GM12875 (cell line): Measurements from ENCODE around the gene TRAF1.

Source experiments
- H3K4me3 ChIP-seq: one replicate; pipeline ENCODE4 v1.5.1; 2011; ENCODE audit warnings: low read depth, low read length, control low read depth
- CTCF ChIP-seq: IDR thresholded peaks from 2 replicates; pipeline ENCODE4 v1.5.1; 2011; ENCODE audit warnings: low read depth, mild to moderate bottlenecking, control low read depth, inconsistent platforms, low read length, moderate library complexity, borderline replicate concordance; ENCODE audit not compliant: insufficient read depth

Gene TRAF1

GRCh38 chr9:120876842-120877240 lies 49.8 kb downstream of the TRAF1 start, which contains the start of gene PHF19:
Gene PHF19 (minus strand): TSS chr9:120877188. CDS start chr9:120874741, 2,447 bp downstream.
- no peak for TF ChIP-seq CTCF

GRCh38 chr9:120875954-120876841 lies 50.4 kb downstream of the TRAF1 start:
- peak overlapping the region; percentile 85 for H3K4me3 ChIP-seq
- TF ChIP-seq CTCF = 0 out of 2 replicates have a peak, but pooled peaks have one; percentile 3

More at GRCh38 chr9:120876842-120877240, 49.8 kb downstream of the TRAF1 start, which contains the start of gene PHF19:
- peak within 1 kb of the TSS; percentile 85 for H3K4me3 ChIP-seq

GRCh38 chr9:120875643-120875953 lies 51.0 kb downstream of the TRAF1 start:
- peak overlapping the region; percentile 85 for H3K4me3 ChIP-seq
- no peak for TF ChIP-seq CTCF

- TF ChIP-seq CTCF = no peak
- peak overlapping the region; percentile 85 for H3K4me3 ChIP-seq
These were observed 51.4 kb downstream of the TRAF1 start for GRCh38 chr9:120875195-120875565.

- no peak for TF ChIP-seq CTCF
- H3K4me3 ChIP-seq = no peak overlapping the region
These were observed 52.1 kb downstream of the TRAF1 start for GRCh38 chr9:120874226-120875194.

GRCh38 chr9:120873512-120873911 lies 53.1 kb downstream of the TRAF1 start:
- no peak overlapping the region for H3K4me3 ChIP-seq
- no peak for TF ChIP-seq CTCF
